ENCODE measurements around the gene MRPS7.
"Not testable (repeated sequence)": the region's sequence is repeated elsewhere in the genome, so short reads cannot be mapped to it uniquely, and the experiment has no call there.

MRPS7 gene

DNA sequence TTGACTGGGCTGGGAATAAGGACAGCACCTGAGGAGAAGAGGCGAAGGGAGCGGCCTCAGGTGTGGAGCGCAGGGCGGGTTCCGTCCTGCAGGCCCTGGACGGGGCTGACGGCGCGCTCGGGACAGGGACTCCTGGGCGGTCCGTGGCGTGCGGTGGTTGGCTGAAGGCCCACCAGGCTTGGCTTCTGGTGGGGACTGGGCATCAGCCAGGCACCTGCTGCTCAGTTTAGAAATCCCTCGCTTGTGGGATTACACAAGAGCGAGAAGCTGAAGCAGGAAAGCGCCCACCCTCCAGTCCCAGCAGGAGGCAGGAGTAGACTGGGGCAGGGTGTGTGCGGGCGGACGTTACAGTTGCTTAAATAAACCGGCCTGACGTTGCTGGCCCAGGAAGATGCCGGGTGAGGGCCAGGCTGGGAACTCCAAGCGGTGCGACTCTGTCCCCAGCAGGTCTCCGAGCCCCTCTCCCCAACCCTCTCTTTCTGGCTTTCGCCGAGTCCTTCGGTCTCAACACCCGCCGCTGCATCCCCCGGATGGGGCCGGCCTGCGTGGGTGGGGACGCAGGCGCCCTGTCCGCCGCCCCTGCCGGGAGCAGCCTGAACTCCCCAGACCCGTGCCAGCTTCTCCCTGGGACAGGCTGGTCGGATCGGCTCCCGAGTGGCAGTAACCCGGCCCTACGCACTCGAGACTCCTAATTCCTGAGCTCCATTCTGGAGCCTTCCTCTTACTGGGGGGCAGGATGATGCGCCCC, 8.7 kb downstream of the MRPS7 start:
- Histone ChIP-seq H3K4me2 (peak overlapping the region; percentile 96), H3K36me3 (peaks cover 54% of the 10 kb centered on the region), H3K4me1 (peaks cover 36% of the 10 kb centered on the region), H3K9me3 (no peaks in the 10 kb centered on the region), H3K27me3 (no peaks in the 10 kb centered on the region), H3K27ac (peak overlapping the region; percentile 92), H3K9ac (peak overlapping the region; percentile 95), H3K4me3 (peak overlapping the region; percentile 96), H4K20me1 (peaks cover 21% of the 10 kb centered on the region)
- TF ChIP-seq Cebpa-rat (IDR thresholded peaks at IDR 0.05): peak; percentile 72; the same call in 1 of the 2 replicates

DNA sequence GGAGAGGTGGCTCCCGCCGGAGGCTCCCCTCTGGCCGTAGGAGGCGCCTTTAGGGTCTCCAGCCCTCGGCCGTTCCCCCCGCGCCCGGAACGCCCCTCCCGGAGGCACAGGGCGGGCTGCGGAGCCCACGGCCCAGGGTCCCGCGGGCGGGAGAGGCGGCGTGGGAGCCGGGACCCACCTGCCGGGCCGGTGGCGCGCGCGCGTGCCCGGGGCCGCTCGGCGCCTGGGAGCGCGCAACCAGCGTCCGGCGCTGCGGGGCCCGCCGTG, 9.2 kb downstream of the MRPS7 start, which contains the start of gene MIF4GD:
Gene MIF4GD, minus strand, starts transcription at position 266 of the 267 bp plus-strand sequence. CDS start 1,036 bp downstream, outside the sequence.
- H3K36me3 ChIP-seq: peaks cover 53% of the 10 kb centered on the region

DNA sequence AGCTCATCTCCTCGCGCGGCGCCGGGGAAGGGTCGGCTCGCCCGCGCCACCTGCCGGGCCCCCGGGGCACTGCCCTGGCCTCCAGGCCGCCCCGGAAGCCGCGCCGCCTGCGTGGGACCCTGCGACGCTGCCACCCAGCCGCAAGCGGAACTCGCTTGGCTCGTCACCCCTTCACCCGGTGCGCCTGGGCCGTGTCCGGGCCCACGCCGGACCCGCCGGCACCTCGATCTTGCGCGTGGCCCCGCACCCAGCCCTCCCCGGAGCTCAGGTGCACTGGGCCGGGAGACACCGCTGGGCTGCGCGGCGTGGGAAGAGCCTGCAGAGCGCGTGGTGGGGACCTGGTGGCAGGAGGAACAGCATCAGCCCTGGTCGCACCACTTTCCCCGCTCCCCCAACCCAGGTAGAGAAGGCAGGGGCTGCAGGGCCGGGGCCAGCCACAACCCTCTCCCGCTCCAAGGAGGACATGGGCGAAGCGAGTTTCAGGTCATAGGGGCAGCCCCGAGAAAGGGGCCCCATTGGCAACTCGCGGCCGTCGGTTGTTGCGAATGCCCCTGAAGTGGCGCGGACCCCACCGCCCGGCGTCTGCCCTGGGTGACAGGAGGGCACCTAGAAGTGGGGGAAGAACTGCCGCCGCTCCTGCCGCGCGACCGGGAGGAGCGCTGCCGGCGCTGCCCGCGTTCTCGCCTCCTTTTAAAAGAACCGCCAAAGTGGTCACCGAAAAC, 9.7 kb downstream of the MRPS7 start:
- peak overlapping the region; percentile 92 for H3K27ac ChIP-seq

More for the DNA sequence above, 9.2 kb downstream of the MRPS7 start, which contains the start of gene MIF4GD:
- H3K9ac ChIP-seq: peak within 1 kb of the TSS; percentile 95
- peak within 1 kb of the TSS; percentile 96 for H3K4me3 ChIP-seq
- H4K20me1 ChIP-seq: peaks cover 21% of the 10 kb centered on the region
- peaks cover 36% of the 10 kb centered on the region for H3K4me1 ChIP-seq
- TF ChIP-seq Cebpa-rat (IDR thresholded peaks at IDR 0.05): no peak
- no peaks in the 10 kb centered on the region for H3K27me3 ChIP-seq
- peak within 1 kb of the TSS; percentile 92 for H3K27ac ChIP-seq
- peak within 1 kb of the TSS; percentile 96 for H3K4me2 ChIP-seq
- no peaks in the 10 kb centered on the region for H3K9me3 ChIP-seq

DNA sequence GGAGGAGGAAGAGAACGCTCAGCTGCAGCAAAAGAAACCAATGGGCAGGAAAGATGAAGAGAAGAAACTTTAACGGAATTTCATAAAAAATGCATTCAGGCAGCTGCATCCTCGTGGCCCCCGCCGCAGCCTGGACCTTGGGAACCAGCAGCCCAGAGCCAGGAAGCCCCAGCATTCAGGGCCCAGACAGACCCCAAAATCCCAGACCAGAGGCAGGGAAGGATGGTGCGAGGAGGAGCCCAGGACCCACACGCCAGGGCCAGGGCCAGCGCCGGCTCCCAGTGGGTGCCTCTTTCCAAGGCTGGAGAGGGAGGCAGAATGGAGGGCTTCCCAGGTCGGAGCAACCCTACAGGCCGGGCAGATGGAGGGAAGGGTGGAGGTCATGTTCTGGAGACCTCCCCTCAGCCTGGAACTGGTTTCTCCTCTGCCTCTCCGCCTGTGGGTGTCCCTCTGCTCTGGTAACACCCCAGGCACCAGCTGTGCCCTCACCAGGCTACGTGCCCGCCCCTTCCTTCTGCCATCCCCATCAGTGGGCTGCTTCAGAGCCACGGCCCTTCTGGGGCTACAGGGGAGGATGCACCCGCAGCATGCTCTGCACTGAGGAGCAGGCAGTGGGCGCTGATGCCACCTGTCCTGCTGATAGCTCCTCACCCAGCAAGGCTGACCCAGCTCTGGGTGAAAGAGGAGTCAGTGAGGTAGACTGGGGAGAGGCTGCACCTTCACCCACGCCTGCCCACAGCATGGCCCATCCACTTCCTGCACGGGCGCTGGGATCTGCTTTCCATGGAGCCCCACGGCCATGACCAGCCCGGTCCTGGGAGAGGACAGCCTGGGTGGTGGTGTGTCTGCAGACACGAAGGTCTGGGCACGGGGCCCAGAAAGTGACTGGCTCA, 10.5 kb downstream of the MRPS7 start:
- no peaks in the 10 kb centered on the region for H3K27me3 ChIP-seq
- no peaks in the 10 kb centered on the region for H3K9me3 ChIP-seq
- peak overlapping the region; percentile 96 for H3K4me3 ChIP-seq
- peaks cover 52% of the 10 kb centered on the region for H3K36me3 ChIP-seq
- no peak for TF ChIP-seq Cebpa-rat (IDR thresholded peaks at IDR 0.05)
- H3K9ac ChIP-seq: peak overlapping the region; percentile 95
- peaks cover 36% of the 10 kb centered on the region for H3K4me1 ChIP-seq
- peaks cover 15% of the 10 kb centered on the region for H4K20me1 ChIP-seq
- peak overlapping the region; percentile 92 for H3K27ac ChIP-seq
- H3K4me2 ChIP-seq: peak overlapping the region; percentile 96

More for the DNA sequence above, 9.7 kb downstream of the MRPS7 start:
- H3K27me3 ChIP-seq: no peaks in the 10 kb centered on the region
- H3K4me1 ChIP-seq: peaks cover 36% of the 10 kb centered on the region
- peak overlapping the region; percentile 96 for H3K4me2 ChIP-seq
- no peak for TF ChIP-seq Cebpa-rat (IDR thresholded peaks at IDR 0.05)
- H3K36me3 ChIP-seq: peaks cover 53% of the 10 kb centered on the region
- H4K20me1 ChIP-seq: peaks cover 17% of the 10 kb centered on the region
- H3K4me3 ChIP-seq: peak overlapping the region; percentile 96
- no peaks in the 10 kb centered on the region for H3K9me3 ChIP-seq
- H3K9ac ChIP-seq: peak overlapping the region; percentile 95

DNA sequence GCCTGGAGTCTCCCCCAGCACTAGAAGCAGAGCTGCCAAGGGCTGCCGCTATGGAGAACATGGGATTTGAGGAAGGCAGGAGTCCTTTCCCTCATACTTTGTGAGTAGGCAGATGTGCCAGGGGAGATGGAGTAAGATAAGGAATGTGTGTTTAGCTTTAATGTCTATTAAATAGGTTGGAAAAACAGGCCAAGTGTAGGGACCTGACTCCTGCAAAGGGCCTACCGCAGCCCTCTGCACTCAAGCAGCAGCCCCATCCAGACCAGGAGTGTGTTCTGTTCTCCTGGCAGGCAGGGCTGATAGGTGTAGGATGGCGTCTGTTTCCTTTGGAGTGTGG, 11.1 kb downstream of the MRPS7 start:
- H3K4me3 ChIP-seq: 0 out of 2 replicates have a peak overlapping the region, but pooled peaks have one; percentile 96
- H3K36me3 ChIP-seq: peaks cover 50% of the 10 kb centered on the region
- peaks cover 36% of the 10 kb centered on the region for H3K4me1 ChIP-seq
- no peak overlapping the region for H3K27ac ChIP-seq
- TF ChIP-seq Cebpa-rat (IDR thresholded peaks at IDR 0.05): no peak
- peaks cover 15% of the 10 kb centered on the region for H4K20me1 ChIP-seq
- no peaks in the 10 kb centered on the region for H3K27me3 ChIP-seq
- peak overlapping the region; percentile 96 for H3K4me2 ChIP-seq
- H3K9ac ChIP-seq: peak overlapping the region; percentile 95; the same call in 1 of the 2 replicates
- no peaks in the 10 kb centered on the region for H3K9me3 ChIP-seq

DNA sequence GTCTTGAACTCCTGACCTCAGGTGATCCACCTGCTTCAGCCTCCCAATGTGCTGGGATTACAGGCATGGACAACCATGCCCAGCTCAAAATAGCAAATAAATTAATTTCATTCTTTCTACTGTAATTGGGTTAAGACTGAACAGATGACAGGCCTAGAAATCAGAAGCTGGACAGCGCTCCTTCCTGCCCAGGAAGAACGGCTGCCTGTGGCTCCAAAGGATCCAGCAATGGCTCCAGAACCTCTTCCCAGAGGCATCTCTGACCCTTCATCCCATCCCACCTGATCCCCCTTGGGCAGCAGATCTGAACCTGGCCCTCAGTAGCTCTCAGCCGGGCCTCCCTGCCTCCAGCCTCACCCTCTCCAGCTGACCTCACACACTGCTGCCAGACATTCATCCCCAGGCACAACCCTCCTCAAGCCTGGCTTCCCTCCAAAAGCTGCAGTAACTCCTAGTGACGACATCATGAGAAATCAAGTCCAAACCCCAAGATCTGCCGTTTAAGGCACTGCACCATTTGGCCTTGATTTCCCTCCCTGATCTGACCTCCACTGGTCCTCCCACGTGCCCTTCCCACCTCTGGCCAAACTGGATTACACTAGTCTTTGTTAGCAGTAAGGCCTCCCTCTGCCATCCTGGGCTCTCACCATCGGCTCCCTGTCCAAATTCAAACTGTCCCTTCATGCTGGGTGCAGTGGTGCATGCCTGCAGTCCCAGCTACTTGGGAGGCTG, 12.5 kb downstream of the MRPS7 start:
- H4K20me1 ChIP-seq: peaks cover 15% of the 10 kb centered on the region
- no peaks in the 10 kb centered on the region for H3K9me3 ChIP-seq
- H3K4me2 ChIP-seq: no peak overlapping the region
- H3K9ac ChIP-seq: no peak overlapping the region
- no peak overlapping the region for H3K27ac ChIP-seq
- no peak overlapping the region for H3K4me3 ChIP-seq
- peaks cover 63% of the 10 kb centered on the region for H3K36me3 ChIP-seq
- no peak for TF ChIP-seq Cebpa-rat (IDR thresholded peaks at IDR 0.05)
- H3K4me1 ChIP-seq: peaks cover 30% of the 10 kb centered on the region
- H3K27me3 ChIP-seq: no peaks in the 10 kb centered on the region

DNA sequence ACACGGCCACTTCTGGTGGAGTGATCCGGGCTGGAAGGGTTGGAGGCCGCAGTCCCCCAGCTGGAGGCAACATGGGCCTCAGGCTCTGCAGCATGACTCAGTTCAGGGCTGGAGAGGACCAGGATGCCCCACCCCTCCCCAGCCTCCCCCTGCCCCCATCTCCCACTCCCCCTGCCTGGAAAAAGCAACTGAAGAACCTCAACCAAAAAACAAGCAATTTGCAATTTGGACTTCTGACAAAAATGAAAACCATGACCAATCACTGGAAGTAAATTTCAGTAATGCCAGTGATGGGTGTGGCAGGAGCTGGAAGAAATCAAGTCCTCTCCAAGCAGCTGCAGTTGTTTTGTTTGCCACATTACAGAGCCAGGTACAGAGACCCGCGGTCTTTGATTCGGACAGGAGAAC, 16.0 kb downstream of the MRPS7 start:
- Histone ChIP-seq H3K4me3 (no peak overlapping the region), H3K27ac (no peak overlapping the region), H3K27me3 (no peaks in the 10 kb centered on the region), H3K4me1 (peaks cover 8% of the 10 kb centered on the region), H3K4me2 (no peak overlapping the region), H3K9ac (no peak overlapping the region), H4K20me1 (peaks cover 6% of the 10 kb centered on the region), H3K36me3 (peaks cover 95% of the 10 kb centered on the region), H3K9me3 (no peaks in the 10 kb centered on the region)
- TF ChIP-seq Cebpa-rat (IDR thresholded peaks at IDR 0.05): no peak

DNA sequence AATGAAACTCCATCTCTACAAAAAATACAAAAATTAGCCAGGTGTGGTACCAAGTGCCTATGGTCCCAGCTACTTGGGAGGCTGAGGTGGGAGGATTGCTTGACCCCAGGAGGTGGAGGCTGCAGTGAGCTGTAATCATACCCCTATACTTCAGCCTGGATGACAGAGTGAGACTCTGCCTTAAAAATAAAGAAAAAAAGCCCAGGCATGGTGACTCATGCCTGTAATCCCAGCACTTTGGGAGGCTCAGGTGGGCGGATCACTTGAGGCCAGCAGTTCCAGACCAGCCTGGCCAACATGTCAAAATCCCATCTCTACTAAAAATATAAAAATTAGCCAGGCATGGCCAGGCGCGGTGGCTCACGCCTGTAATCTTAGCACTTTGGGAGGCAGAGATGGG, 18.5 kb downstream of the MRPS7 start:
- not testable (repeated sequence) for H3K4me2 ChIP-seq, H3K27me3 ChIP-seq, H3K9me3 ChIP-seq, H3K27ac ChIP-seq, H4K20me1 ChIP-seq, H3K9ac ChIP-seq, H3K4me3 ChIP-seq
- Histone ChIP-seq H3K36me3 (peaks cover 94% of the 10 kb centered on the region), H3K4me1 (peaks cover 14% of the 10 kb centered on the region)

DNA sequence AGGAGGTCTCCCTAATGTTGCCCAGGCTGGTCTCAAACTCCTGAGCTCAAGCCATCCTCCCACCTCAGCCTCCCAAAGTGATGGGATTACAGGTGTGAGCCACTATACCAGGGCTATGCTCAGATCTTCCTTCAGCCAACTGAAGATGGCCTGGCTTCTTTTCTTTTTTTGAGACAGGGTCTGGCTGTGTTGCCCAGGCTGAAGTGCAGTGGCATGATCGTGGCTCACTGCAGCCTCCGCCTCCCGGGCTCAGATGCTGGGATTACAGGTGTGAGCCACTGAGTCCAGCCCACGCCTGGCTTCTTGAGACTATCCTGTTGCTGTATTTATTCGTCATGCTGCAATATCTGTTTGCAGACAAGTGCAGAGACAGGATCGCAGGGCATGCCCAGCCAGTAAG, 23.4 kb downstream of the MRPS7 start:
- peaks cover 70% of the 10 kb centered on the region for H3K36me3 ChIP-seq
- no peaks in the 10 kb centered on the region for H3K9me3 ChIP-seq
- H3K4me2 ChIP-seq: peak overlapping the region; percentile 40
- no peak overlapping the region for H3K4me3 ChIP-seq
- peaks cover 38% of the 10 kb centered on the region for H3K4me1 ChIP-seq
- no peak overlapping the region for H3K9ac ChIP-seq
- H4K20me1 ChIP-seq: no peaks in the 10 kb centered on the region
- TF ChIP-seq Cebpa-rat (IDR thresholded peaks at IDR 0.05): no peak
- no peak overlapping the region for H3K27ac ChIP-seq
- H3K27me3 ChIP-seq: no peaks in the 10 kb centered on the region

Measured in BLaER1 (cell line).